ENCODE data around the gene RAD51B.

Gene RAD51B

GRCh38 chr14:68598089-68598488 is 778.5 kb downstream of the RAD51B start:
- no peak overlapping the region for H3K4me3 ChIP-seq (ENCODE audit: low read length)
- TF ChIP-seq, protein P1, sequence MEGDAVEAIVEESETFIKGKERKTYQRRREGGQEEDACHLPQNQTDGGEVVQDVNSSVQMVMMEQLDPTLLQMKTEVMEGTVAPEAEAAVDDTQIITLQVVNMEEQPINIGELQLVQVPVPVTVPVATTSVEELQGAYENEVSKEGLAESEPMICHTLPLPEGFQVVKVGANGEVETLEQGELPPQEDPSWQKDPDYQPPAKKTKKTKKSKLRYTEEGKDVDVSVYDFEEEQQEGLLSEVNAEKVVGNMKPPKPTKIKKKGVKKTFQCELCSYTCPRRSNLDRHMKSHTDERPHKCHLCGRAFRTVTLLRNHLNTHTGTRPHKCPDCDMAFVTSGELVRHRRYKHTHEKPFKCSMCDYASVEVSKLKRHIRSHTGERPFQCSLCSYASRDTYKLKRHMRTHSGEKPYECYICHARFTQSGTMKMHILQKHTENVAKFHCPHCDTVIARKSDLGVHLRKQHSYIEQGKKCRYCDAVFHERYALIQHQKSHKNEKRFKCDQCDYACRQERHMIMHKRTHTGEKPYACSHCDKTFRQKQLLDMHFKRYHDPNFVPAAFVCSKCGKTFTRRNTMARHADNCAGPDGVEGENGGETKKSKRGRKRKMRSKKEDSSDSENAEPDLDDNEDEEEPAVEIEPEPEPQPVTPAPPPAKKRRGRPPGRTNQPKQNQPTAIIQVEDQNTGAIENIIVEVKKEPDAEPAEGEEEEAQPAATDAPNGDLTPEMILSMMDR (conservative IDR thresholded peaks at IDR 0.05; ENCODE audit: low read depth, low read length), result no peak
- DNase-seq (ENCODE audit: low read depth), result no peak

DNA sequence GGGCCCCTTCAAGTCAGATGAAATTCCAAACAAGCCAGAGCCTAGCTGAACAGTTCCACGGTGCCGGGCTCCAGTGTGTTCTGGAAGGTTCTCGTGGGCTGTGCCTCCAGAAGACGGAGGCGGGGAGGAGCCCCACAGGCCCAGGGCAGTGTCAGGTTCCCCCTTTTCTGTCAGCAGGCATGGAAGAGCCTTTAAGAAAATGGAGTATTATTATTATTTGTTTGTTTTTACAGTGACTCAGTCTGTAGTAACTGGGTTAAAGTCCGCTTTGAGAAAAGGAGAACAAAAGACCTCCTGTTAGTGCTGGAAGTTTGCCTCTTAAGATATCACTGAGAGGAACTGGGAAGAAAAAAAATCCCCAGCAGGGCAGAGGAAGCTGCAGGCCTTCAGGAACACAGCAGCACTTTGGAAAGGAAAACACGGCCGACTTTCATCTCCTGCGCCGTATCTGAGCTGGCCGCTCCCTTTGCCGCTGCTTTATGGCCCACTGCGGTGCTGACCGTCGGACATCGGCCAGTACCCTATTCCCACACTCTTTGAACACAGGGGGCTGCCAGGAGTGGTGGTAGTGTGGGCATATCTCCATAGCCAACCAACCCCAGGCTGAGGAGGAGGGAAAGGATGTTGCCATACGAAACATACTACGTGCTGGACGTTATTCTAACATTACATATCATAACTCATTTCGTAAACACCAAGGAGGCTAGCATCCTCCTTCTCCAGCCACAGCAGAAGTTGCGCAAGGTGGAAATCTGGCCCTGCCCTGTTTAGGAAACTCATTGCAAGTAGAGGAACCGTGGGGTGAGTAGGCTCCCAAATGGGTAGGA is 779.3 kb downstream of the RAD51B start:
- no peak overlapping the region for H3K4me3 ChIP-seq (ENCODE audit: low read length)
- TF ChIP-seq, protein P1 (conservative IDR thresholded peaks at IDR 0.05; ENCODE audit: low read depth, low read length), result no peak
- DNase-seq (ENCODE audit: low read depth), result peak; percentile 81

DNA sequence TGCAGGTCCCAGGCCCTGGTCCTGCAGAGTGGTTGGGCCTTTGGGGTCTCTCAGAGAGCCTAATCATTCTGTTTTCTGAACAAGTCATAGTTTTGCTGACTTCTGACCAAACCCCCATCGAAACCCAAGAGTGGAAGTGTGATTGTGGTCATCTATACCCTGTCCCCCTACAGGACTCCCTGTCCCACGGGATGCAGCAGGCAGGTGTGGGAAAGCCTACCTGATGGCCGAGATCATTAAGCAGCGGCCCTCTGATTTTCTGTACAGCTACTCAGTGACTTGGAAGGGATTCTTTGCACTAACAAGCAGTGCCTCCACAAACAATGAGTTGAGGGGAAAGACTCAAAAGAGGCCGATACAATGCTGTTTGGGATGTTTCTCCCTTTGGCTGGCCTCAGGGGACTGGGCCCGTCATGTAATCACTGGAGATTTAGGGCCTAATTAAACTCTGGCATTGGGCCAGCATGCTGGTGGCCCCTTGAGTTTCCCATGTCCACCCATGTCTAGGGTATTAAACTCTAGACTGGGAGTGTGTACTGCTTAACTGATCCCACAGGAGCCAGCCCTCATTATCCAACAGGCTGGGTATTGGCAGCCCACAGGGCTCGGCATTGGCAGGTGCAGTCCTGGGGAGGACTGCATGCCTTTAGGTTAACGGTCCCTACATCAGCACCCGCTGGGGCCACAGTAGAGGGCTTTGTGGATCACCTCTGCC is 780.5 kb downstream of the RAD51B start:
- H3K4me3 ChIP-seq (ENCODE audit: low read length), result no peak overlapping the region
- DNase-seq (ENCODE audit: low read depth), result peak; percentile 81

DNA sequence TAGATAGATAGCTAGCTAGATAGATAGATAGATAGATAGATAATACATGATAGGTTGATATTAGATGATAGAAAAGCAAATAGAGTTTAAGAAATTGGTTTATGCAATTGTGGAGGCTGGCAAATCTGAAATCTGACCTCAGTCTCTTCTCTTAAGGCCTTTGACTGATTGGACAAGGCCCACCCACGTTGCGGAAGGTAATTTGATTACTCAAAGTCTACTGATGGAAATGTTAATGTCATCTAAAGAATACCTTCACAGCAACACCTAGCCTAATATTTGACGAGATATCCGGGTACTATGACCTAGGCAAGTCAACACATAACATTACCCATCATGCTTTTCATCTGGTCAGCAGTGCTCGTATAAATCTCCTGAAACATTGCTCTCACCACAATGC is 782.9 kb downstream of the RAD51B start:
- TF ChIP-seq, protein P1 (conservative IDR thresholded peaks at IDR 0.05; ENCODE audit: low read depth, low read length), result no peak

More for the DNA sequence above, 780.5 kb downstream of the RAD51B start:
- TF ChIP-seq, protein P1 (conservative IDR thresholded peaks at IDR 0.05; ENCODE audit: low read depth, low read length), result no peak

GRCh38 chr14:68603533-68604360 is 784.2 kb downstream of the RAD51B start:
- no peak overlapping the region for H3K4me3 ChIP-seq (ENCODE audit: low read length)
- TF ChIP-seq, protein P1 (conservative IDR thresholded peaks at IDR 0.05; ENCODE audit: low read depth, low read length), result no peak
- DNase-seq (ENCODE audit: low read depth), result no peak

More for the DNA sequence above, 782.9 kb downstream of the RAD51B start:
- no peak for DNase-seq (ENCODE audit: low read depth)
- no peak overlapping the region for H3K4me3 ChIP-seq (ENCODE audit: low read length)

GRCh38 chr14:68604361-68604730 is 784.8 kb downstream of the RAD51B start:
- TF ChIP-seq, protein P1 (conservative IDR thresholded peaks at IDR 0.05; ENCODE audit: low read depth, low read length), result no peak
- H3K4me3 ChIP-seq (ENCODE audit: low read length), result no peak overlapping the region
- DNase-seq (ENCODE audit: low read depth), result no peak
